ENCODE data around the gene SLC11A1.

The SLC11A1 gene

GRCh38 chr2:218406209-218406948, 24.3 kb downstream of the SLC11A1 start:
- peak; percentile 94 for DNase-seq (ENCODE audit: low spot score)
- POLR2A ChIA-PET (ENCODE audit: low non-redundant PET): no interaction called here
- peak; percentile 87 for TF ChIP-seq CTCF (conservative IDR thresholded peaks at IDR 0.05; ENCODE audit: low read depth)
- CTCF ChIA-PET: interaction anchor here (0.6 kb wide), 2 partner anchors 10 to 94 kb away, joined by 8 read pairs; no protein-coding TSS in a partner anchor
- H3K27ac ChIP-seq: peak overlapping the region; percentile 99

GRCh38 chr2:218406949-218407618, 25.0 kb downstream of the SLC11A1 start:
- no peak for TF ChIP-seq CTCF (conservative IDR thresholded peaks at IDR 0.05; ENCODE audit: low read depth)
- CTCF ChIA-PET: interaction anchor here (0.6 kb wide), 2 partner anchors 10 to 94 kb away, joined by 8 read pairs; no protein-coding TSS in a partner anchor
- POLR2A ChIA-PET (ENCODE audit: low non-redundant PET): no interaction called here
- H3K27ac ChIP-seq: peak overlapping the region; percentile 99
- DNase-seq (ENCODE audit: low spot score): peak; percentile 17

GRCh38 chr2:218407717-218408116, 25.6 kb downstream of the SLC11A1 start:
- peak overlapping the region; percentile 99 for H3K27ac ChIP-seq
- ChIA-PET CTCF (interaction anchor here (0.6 to 0.7 kb wide), 2 partner anchors 215 to 912 kb away, joined by 3 to 4 read pairs; no protein-coding TSS in a partner anchor), POLR2A (ENCODE audit: low non-redundant PET) (no interaction called here)
- TF ChIP-seq CTCF (conservative IDR thresholded peaks at IDR 0.05; ENCODE audit: low read depth): no peak
- no peak for DNase-seq (ENCODE audit: low spot score)

- TF ChIP-seq CTCF (conservative IDR thresholded peaks at IDR 0.05; ENCODE audit: low read depth): no peak
- no peak overlapping the region for H3K27ac ChIP-seq
- ChIA-PET CTCF (no interaction called here), POLR2A (ENCODE audit: low non-redundant PET) (no interaction called here)
- no peak for DNase-seq (ENCODE audit: low spot score)
These were observed 36.2 kb downstream of the SLC11A1 start for GRCh38 chr2:218418321-218418716.

- POLR2A ChIA-PET (ENCODE audit: low non-redundant PET): interaction anchor here (0.6 kb wide), 1 partner anchor 11 kb away, joined by 5 read pairs; no protein-coding TSS in a partner anchor
- CTCF ChIA-PET: no interaction called here
- TF ChIP-seq CTCF (conservative IDR thresholded peaks at IDR 0.05; ENCODE audit: low read depth): no peak
- no peak within 1 kb of the TSS for H3K27ac ChIP-seq
- DNase-seq (ENCODE audit: low spot score): no peak
These were observed 36.8 kb downstream of the SLC11A1 start, which contains the start of gene VIL1 for GRCh38 chr2:218418717-218419458. Gene VIL1, plus strand, starts transcription at chr2:218419123. Its CDS starts 4,656 bp downstream, at chr2:218423779.

- DNase-seq (ENCODE audit: low spot score): no peak
- no peak overlapping the region for H3K27ac ChIP-seq
- POLR2A ChIA-PET (ENCODE audit: low non-redundant PET): interaction anchor here (0.6 kb wide), 1 partner anchor 11 kb away, joined by 5 read pairs; no protein-coding TSS in a partner anchor
- TF ChIP-seq CTCF (conservative IDR thresholded peaks at IDR 0.05; ENCODE audit: low read depth): no peak
- CTCF ChIA-PET: no interaction called here
These were observed 37.6 kb downstream of the SLC11A1 start for GRCh38 chr2:218419630-218420216.
